Measurements from ENCODE around the gene PPOX. TPM values are rescaled to one million over a fixed set of nuclear protein-coding genes. Genes with fewer than 3 reads are reported as not detected.

PPOX gene
- total and polyA plus RNA-seq, 2 experiments from 2014 or later = 26.5 to 39.6 TPM

DNA sequence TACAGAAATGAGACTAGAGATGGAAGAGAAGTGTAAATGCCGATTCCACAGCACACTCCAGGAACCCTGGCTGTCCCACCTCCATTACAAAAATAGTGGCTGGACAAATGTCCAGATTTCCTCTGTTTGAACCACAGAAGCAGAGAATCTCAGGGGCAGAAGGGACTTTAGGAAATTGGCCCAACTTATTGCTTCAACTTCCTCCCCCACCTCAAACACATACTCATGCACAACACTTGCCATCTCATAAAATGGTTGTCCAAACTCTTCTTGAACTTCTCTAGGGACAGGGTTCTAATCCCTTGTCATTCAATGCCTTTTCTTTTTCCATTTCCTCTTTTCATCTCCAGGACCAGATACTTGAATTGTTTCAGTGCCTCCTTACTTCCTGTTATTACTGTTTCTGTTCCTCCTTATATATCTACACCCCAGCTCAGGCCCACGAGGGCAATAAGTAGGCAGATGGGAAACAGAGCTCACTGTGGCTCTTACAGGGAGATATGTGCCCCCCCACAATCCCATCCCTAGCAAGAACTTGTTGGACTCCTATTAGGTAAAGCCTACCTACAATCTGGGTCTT is 19.6 kb downstream of the PPOX start (continued):
- TF ChIP-seq, protein P1, sequence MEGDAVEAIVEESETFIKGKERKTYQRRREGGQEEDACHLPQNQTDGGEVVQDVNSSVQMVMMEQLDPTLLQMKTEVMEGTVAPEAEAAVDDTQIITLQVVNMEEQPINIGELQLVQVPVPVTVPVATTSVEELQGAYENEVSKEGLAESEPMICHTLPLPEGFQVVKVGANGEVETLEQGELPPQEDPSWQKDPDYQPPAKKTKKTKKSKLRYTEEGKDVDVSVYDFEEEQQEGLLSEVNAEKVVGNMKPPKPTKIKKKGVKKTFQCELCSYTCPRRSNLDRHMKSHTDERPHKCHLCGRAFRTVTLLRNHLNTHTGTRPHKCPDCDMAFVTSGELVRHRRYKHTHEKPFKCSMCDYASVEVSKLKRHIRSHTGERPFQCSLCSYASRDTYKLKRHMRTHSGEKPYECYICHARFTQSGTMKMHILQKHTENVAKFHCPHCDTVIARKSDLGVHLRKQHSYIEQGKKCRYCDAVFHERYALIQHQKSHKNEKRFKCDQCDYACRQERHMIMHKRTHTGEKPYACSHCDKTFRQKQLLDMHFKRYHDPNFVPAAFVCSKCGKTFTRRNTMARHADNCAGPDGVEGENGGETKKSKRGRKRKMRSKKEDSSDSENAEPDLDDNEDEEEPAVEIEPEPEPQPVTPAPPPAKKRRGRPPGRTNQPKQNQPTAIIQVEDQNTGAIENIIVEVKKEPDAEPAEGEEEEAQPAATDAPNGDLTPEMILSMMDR (conservative IDR thresholded peaks at IDR 0.05; ENCODE audit: low read depth in 2 of 2) = no peak
- TF ChIP-seq ZNF114 (CRISPR knock-in tag; IDR thresholded peaks at IDR 0.05) (no peak), JUNB (IDR thresholded peaks at IDR 0.05; ENCODE audit: unreplicated experiment) (no peak), ZNF331 (CRISPR knock-in tag; IDR thresholded peaks at IDR 0.05; ENCODE audit: low read depth) (no peak), CREB1 (CRISPR knock-in tag; IDR thresholded peaks at IDR 0.05; ENCODE audit: low read depth) (no peak), NANOG (IDR thresholded peaks at IDR 0.05; ENCODE audit: borderline replicate concordance) (no peak), EZH2phosphoT487 (IDR thresholded peaks at IDR 0.05; ENCODE audit: unreplicated experiment) (no peak)
- TF ChIP-seq, protein P2, sequence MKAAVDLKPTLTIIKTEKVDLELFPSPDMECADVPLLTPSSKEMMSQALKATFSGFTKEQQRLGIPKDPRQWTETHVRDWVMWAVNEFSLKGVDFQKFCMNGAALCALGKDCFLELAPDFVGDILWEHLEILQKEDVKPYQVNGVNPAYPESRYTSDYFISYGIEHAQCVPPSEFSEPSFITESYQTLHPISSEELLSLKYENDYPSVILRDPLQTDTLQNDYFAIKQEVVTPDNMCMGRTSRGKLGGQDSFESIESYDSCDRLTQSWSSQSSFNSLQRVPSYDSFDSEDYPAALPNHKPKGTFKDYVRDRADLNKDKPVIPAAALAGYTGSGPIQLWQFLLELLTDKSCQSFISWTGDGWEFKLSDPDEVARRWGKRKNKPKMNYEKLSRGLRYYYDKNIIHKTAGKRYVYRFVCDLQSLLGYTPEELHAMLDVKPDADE (IDR thresholded peaks at IDR 0.05) = no peak
- TF ChIP-seq, protein P3, sequence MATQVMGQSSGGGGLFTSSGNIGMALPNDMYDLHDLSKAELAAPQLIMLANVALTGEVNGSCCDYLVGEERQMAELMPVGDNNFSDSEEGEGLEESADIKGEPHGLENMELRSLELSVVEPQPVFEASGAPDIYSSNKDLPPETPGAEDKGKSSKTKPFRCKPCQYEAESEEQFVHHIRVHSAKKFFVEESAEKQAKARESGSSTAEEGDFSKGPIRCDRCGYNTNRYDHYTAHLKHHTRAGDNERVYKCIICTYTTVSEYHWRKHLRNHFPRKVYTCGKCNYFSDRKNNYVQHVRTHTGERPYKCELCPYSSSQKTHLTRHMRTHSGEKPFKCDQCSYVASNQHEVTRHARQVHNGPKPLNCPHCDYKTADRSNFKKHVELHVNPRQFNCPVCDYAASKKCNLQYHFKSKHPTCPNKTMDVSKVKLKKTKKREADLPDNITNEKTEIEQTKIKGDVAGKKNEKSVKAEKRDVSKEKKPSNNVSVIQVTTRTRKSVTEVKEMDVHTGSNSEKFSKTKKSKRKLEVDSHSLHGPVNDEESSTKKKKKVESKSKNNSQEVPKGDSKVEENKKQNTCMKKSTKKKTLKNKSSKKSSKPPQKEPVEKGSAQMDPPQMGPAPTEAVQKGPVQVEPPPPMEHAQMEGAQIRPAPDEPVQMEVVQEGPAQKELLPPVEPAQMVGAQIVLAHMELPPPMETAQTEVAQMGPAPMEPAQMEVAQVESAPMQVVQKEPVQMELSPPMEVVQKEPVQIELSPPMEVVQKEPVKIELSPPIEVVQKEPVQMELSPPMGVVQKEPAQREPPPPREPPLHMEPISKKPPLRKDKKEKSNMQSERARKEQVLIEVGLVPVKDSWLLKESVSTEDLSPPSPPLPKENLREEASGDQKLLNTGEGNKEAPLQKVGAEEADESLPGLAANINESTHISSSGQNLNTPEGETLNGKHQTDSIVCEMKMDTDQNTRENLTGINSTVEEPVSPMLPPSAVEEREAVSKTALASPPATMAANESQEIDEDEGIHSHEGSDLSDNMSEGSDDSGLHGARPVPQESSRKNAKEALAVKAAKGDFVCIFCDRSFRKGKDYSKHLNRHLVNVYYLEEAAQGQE (IDR thresholded peaks at IDR 0.05; ENCODE audit: unreplicated experiment) = no peak

DNA sequence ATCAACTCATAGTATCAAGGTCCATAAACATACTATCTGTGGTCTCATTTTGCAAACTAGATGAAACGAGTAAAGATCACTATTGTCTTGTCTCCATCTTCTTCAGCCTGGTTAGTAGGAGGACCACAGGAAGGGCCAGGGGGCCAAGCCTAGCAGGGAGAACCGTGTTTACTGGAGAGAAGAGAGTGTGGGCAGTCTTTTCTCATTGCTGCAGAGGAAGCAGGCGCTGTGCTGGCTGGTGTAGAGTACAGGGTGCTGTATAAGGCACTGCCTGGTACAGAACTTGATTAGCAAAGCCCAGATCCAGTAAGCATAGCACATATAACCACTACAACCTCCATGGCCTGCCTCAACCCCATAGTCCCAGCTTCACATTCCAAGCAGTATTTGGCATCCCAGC is 21.1 kb downstream of the PPOX start:
- Mint-ChIP-seq H3K36me3 (ENCODE audit: low read depth) (peaks cover 8% of the 10 kb centered on the region; the same call in 2 of the 3 replicates), H3K9me3 (no peaks in the 10 kb centered on the region), H3K4me1 (peaks cover 7% of the 10 kb centered on the region), H3K4me3 (no peak overlapping the region), H3K27ac (no peak overlapping the region), H3K27me3 (ENCODE audit: insufficient read depth, low read depth, poor library complexity) (peaks cover 8% of the 10 kb centered on the region)
- Histone ChIP-seq H3K79me2 (replicated peaks; ENCODE audit: insufficient read depth) (no peaks in the 10 kb centered on the region), H3K27me3 (ENCODE audit: insufficient read depth) (no peaks in the 10 kb centered on the region), H4K20me1 (replicated peaks; ENCODE audit: insufficient read depth) (no peaks in the 10 kb centered on the region), H3F3A (replicated peaks; ENCODE audit: low read depth) (0 out of 2 replicates have a peak, but pooled peaks cover 3% of the 10 kb centered on the region), H2AFZ (no peak overlapping the region), H3K27ac (ENCODE audit: low read depth) (no peak overlapping the region), H3K4me1 (ENCODE audit: insufficient read depth) (peaks cover 2% of the 10 kb centered on the region; the same call in 1 of the 2 replicates), H3K9me2 (ENCODE audit: insufficient read depth) (no peaks in the 10 kb centered on the region), H3K4me2 (no peak overlapping the region), H3K36me3 (ENCODE audit: insufficient read depth) (no peaks in the 10 kb centered on the region), H3K4me3 (no peak overlapping the region)
- ATAC-seq (no peak), DNase-seq (ENCODE audit: low spot score) (no peak)
- TF ChIP-seq, protein P4, sequence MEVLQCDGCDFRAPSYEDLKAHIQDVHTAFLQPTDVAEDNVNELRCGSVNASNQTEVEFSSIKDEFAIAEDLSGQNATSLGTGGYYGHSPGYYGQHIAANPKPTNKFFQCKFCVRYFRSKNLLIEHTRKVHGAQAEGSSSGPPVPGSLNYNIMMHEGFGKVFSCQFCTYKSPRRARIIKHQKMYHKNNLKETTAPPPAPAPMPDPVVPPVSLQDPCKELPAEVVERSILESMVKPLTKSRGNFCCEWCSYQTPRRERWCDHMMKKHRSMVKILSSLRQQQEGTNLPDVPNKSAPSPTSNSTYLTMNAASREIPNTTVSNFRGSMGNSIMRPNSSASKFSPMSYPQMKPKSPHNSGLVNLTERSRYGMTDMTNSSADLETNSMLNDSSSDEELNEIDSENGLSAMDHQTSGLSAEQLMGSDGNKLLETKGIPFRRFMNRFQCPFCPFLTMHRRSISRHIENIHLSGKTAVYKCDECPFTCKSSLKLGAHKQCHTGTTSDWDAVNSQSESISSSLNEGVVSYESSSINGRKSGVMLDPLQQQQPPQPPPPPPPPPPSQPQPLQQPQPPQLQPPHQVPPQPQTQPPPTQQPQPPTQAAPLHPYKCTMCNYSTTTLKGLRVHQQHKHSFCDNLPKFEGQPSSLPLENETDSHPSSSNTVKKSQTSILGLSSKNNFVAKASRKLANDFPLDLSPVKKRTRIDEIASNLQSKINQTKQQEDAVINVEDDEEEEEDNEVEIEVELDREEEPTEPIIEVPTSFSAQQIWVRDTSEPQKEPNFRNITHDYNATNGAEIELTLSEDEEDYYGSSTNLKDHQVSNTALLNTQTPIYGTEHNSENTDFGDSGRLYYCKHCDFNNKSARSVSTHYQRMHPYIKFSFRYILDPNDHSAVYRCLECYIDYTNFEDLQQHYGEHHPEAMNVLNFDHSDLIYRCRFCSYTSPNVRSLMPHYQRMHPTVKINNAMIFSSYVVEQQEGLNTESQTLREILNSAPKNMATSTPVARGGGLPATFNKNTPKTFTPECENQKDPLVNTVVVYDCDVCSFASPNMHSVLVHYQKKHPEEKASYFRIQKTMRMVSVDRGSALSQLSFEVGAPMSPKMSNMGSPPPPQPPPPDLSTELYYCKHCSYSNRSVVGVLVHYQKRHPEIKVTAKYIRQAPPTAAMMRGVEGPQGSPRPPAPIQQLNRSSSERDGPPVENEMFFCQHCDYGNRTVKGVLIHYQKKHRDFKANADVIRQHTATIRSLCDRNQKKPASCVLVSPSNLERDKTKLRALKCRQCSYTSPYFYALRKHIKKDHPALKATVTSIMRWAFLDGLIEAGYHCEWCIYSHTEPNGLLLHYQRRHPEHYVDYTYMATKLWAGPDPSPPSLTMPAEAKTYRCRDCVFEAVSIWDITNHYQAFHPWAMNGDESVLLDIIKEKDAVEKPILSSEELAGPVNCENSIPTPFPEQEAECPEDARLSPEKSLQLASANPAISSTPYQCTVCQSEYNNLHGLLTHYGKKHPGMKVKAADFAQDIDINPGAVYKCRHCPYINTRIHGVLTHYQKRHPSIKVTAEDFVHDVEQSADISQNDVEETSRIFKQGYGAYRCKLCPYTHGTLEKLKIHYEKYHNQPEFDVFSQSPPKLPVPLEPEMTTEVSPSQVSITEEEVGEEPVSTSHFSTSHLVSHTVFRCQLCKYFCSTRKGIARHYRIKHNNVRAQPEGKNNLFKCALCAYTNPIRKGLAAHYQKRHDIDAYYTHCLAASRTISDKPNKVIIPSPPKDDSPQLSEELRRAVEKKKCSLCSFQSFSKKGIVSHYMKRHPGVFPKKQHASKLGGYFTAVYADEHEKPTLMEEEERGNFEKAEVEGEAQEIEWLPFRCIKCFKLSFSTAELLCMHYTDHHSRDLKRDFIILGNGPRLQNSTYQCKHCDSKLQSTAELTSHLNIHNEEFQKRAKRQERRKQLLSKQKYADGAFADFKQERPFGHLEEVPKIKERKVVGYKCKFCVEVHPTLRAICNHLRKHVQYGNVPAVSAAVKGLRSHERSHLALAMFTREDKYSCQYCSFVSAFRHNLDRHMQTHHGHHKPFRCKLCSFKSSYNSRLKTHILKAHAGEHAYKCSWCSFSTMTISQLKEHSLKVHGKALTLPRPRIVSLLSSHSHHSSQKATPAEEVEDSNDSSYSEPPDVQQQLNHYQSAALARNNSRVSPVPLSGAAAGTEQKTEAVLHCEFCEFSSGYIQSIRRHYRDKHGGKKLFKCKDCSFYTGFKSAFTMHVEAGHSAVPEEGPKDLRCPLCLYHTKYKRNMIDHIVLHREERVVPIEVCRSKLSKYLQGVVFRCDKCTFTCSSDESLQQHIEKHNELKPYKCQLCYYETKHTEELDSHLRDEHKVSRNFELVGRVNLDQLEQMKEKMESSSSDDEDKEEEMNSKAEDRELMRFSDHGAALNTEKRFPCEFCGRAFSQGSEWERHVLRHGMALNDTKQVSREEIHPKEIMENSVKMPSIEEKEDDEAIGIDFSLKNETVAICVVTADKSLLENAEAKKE (CRISPR knock-in tag; IDR thresholded peaks at IDR 0.05) = no peak
- no peak for TF ChIP-seq ZNF114 (CRISPR knock-in tag; IDR thresholded peaks at IDR 0.05)
